Kidney (tissue), 14 donors: ENCODE measurements around the gene CIRBP. TPM values are rescaled to one million over a fixed set of nuclear protein-coding genes. Genes with fewer than 3 reads are reported as not detected.

ENCODE experiments used
- DNase-seq, 5 donors: peaks; one replicate each; pipeline ENCODE4 v3.0.0-alpha.2; 2013 to 2020
- FAIRE-seq: peaks from 2 replicates; lab custom pipeline; 2012; peaks lifted over from hg19 to GRCh38; lab: Jason Lieb, UNC
- H3K27ac ChIP-seq, 2 donors: one replicate each; pipeline ENCODE4 v1.7.0; 2013; ENCODE audit warnings: low read depth in 2 of 2, low read length in 2 of 2, inconsistent platforms in 1 of 2
- H3K27me3 ChIP-seq: one replicate; pipeline ENCODE4 v1.7.1; 2013; ENCODE audit warnings: low read length, inconsistent platforms; ENCODE audit not compliant: control insufficient read depth, insufficient read depth
- H3K36me3 ChIP-seq, 3 donors: one replicate each; pipeline versions ENCODE4 v1.7.0 to v1.7.1; 2013; ENCODE audit warnings: low read length in 3 of 3, control low read depth in 1 of 3, inconsistent platforms in 1 of 3; ENCODE audit not compliant: insufficient read depth in 3 of 3, control insufficient read depth in 2 of 3
- H3K4me1 ChIP-seq, 3 donors: one replicate each; pipeline versions ENCODE4 v1.7.0 to v1.7.1; 2013; ENCODE audit warnings: low read length in 3 of 3, inconsistent platforms in 1 of 3, low read depth in 1 of 3; ENCODE audit not compliant: control insufficient read depth in 2 of 3, insufficient read depth in 2 of 3
- H3K4me3 ChIP-seq, 3 donors: one replicate each; pipeline versions ENCODE4 v1.7.0 to v1.8.1; 2013; ENCODE audit warnings: low read length in 3 of 3, control low read depth in 1 of 3, inconsistent platforms in 1 of 3
- H3K9ac ChIP-seq, 3 donors: one replicate each; pipeline versions ENCODE4 v1.7.0 to v1.7.1; 2013; ENCODE audit warnings: low read length in 3 of 3, control low read depth in 1 of 3, inconsistent platforms in 1 of 3
- H3K9me3 ChIP-seq, 3 donors: one replicate each; pipeline versions ENCODE4 v1.7.0 to v1.7.1; 2013; ENCODE audit warnings: low read length in 3 of 3, control low read depth in 1 of 3, inconsistent platforms in 1 of 3; ENCODE audit not compliant: control insufficient read depth in 2 of 3, insufficient read depth in 1 of 3
- CTCF ChIP-seq: IDR thresholded peaks from 3 replicates; pipeline ENCODE4 v1.5.1; 2012; ENCODE audit warnings: mild to moderate bottlenecking, moderate library complexity, borderline replicate concordance; ENCODE audit not compliant: insufficient read depth; ENCODE audit errors: extremely low read depth
- intact Hi-C: fragments of 100-400 bp; cut with DNase I; formaldehyde crosslinking; loops from one replicate; pipeline ENCODE4 v1.11.1; 2022
- polyA plus RNA-seq: library from polyadenylated mRNA; stranded (reverse); fragments of 350-450 nt; fragmentation: Illumina TruSeq; extraction: RNeasy Lipid Tissue Mini Kit (QIAGEN cat#74804); gene quantifications from one replicate; pipeline ENCODE4 v1.2.3, GENCODE V29; 2014; ENCODE audit warnings: low read depth, low replicate concordance; ENCODE audit not compliant: insufficient read depth
- total RNA-seq: library from RNA; stranded (reverse); fragmentation: NEBNext Ultra II Directional; extraction: Animal tissue kit (Norgen Biotek cat#: 25700); gene quantifications from one replicate; pipeline ENCODE4 v1.2.1, GENCODE V29; 2021
- donor health status: control.
- donor health status: control.
- donor health status: control.
- donor health status: control.
- donor health status: control.
- donor health status: DM: yes; HTN: yes; CAD: no.
- donor health status: Normal renal cell carcinoma (clear cell type).

Gene CIRBP
- total and polyA plus RNA-seq, 2 donors from 2014 or later: 408 to 533 TPM

DNA sequence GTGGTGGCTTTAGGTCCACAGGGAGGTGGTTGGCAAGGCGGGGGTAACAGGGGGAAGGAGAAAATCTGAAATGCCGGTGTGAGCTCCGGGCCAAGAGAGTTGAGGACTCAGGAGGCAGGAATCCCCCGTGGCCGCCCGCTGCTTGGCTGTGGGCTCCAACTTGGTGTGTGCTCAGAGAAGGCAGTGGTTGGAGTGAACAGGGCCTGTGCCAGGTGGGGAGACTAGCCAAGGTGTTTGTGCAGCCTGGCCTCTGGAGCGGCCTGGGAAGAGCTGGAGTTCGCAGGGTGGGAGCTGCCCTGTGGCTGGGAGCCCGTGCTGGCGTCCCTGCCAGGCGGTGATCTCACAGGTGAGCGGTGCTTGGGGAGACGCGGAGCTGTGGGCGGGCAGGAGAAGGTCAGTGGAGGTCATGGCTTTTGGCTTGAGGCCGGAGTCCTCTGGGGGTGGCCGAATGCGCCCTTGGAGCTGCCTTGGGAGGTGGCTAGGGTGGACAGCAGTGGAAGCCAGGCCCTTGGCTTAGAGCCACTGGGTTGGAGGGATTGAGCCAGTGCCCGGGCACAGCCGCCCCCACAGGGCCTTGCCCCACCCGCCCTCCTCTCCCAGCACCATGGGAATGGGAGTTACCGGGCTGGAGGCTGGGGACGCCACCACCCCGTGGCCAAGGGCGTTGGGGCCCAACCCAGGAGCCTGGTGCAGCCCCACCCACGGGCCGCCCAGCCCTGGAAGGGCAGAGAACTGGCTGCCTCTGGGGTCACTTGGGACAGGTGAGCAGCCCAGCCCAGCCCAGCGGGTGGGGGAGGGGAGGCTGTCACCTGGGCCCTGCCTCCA is 7.1 kb upstream of the CIRBP start:
- peak in 3 of 5 donors; percentile 31 to 97 (median 81) for DNase-seq
- no peaks in the 10 kb centered on the region for H3K27me3 ChIP-seq
- H3K4me3 ChIP-seq: peak overlapping the region; percentile 13 to 79 (median 52)
- peaks cover 0 to under 1% (median 0%) of the 10 kb centered on the region in 3 donors for H3K36me3 ChIP-seq
- FAIRE-seq: no peak
- peak overlapping the region in 2 of 3 donors; percentile 61 to 93 for H3K9ac ChIP-seq
- no peak for TF ChIP-seq CTCF
- peak overlapping the region; percentile 97 to 98 for H3K27ac ChIP-seq
- intact Hi-C loops: no loop called here
- H3K4me1 ChIP-seq: peaks cover 0 to 62% (median 39%) of the 10 kb centered on the region in 3 donors
- no peaks in the 10 kb centered on the region for H3K9me3 ChIP-seq

DNA sequence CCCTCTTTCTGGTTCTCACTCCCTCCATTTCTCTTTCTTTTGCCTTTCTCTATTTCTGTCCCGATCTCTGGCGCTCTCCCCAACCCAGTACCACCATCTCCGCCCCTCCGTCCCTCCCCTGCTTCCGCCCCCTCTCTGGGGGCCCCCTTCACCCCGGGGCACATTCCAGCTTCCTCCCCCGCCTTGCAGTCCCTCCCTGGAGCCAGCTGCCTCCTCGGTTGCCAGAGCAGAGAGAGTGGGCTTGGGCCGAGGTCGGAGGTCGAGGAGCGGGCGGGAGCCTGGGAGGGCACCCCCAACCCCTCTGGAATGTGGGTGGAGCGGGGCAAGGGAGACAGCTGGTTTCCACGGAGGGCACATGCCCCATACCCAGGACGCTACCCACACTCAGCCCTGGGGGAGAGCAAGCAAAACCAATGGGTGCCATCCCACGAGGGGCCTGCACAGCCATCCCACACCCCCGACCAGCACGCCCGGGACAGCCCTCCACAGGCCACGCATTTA is 6.5 kb upstream of the CIRBP start:
- peak overlapping the region in 1 of 3 donors; percentile 32 for H3K4me3 ChIP-seq
- H3K4me1 ChIP-seq: peaks cover 0 to 64% (median 39%) of the 10 kb centered on the region in 3 donors
- H3K9ac ChIP-seq: peak overlapping the region in 1 of 3 donors; percentile 93
- DNase-seq: peak; percentile 83 to 90 (median 87)
- no peaks in the 10 kb centered on the region for H3K36me3 ChIP-seq
- H3K27ac ChIP-seq: peak overlapping the region; percentile 97 to 98
- no peaks in the 10 kb centered on the region for H3K27me3 ChIP-seq
- TF ChIP-seq CTCF: no peak
- H3K9me3 ChIP-seq: no peaks in the 10 kb centered on the region
- intact Hi-C loops: no loop called here
- FAIRE-seq: no peak

DNA sequence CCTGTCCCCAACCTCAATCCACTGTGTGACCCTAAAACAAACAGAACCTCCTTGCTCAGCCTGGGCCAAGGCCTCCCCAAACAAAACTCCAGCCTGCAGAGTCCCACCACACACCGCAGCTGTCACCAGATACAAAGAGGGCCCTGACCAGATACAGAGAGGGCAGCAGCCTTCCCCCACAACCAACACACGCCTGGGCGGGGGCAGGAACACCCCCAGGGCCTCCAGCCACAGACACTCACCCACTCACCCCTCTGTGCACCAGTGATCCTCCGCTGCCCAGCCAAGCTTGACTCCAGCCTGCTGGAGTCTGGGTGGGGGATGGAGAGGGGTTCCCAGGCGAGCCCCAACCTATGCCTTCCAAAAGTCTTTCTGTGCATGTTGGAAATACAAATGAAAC is 5.9 kb upstream of the CIRBP start:
- Histone ChIP-seq H3K9me3 (no peaks in the 10 kb centered on the region), H3K27ac (peak overlapping the region; percentile 97 to 98), H3K4me3 (no peak overlapping the region), H3K36me3 (no peaks in the 10 kb centered on the region), H3K9ac (peak overlapping the region in 1 of 3 donors; percentile 93), H3K4me1 (peaks cover 0 to 61% (median 42%) of the 10 kb centered on the region in 3 donors), H3K27me3 (no peaks in the 10 kb centered on the region)
- intact Hi-C loops: no loop called here
- FAIRE-seq (no peak), DNase-seq (peak in 1 of 5 donors; percentile 80)
- TF ChIP-seq CTCF: no peak
